Measurements from ENCODE around the gene SPI1. TPM values are rescaled to one million over a fixed set of nuclear protein-coding genes. Genes with fewer than 3 reads are reported as not detected.

The SPI1 gene
- total RNA-seq, 1 donor from 2014 or later = 98.2 TPM

- intact Hi-C loops (cut with DNase I) = no loop called here
- Histone ChIP-seq H3K4me3 (no peak overlapping the region), H3K27ac (peak overlapping the region in 1 of 2 donors; percentile 76), H3K36me3 (no peaks in the 10 kb centered on the region), H3K4me1 (peaks cover 4 to 8% of the 10 kb centered on the region in 2 donors), H3K9me3 (no peaks in the 10 kb centered on the region), H3K27me3 (no peaks in the 10 kb centered on the region)
- no peak for TF ChIP-seq CTCF (IDR thresholded peaks at IDR 0.05)
- no peak for DNase-seq (ENCODE audit: low spot score in 2 of 2)
These were observed 17.6 kb upstream of the SPI1 start for GRCh38 chr11:47396049-47396320.

- H3K4me1 ChIP-seq = peaks cover 0 to 4% of the 10 kb centered on the region in 2 donors
- no peaks in the 10 kb centered on the region for H3K36me3 ChIP-seq
- H3K9me3 ChIP-seq = no peaks in the 10 kb centered on the region
- H3K4me3 ChIP-seq = peak overlapping the region in 1 of 2 donors; percentile 11
- no peaks in the 10 kb centered on the region for H3K27me3 ChIP-seq
- no peak for DNase-seq (ENCODE audit: low spot score in 2 of 2)
- peak overlapping the region; percentile 76 to 80 for H3K27ac ChIP-seq
- TF ChIP-seq CTCF (IDR thresholded peaks at IDR 0.05) = no peak
- intact Hi-C loops (cut with DNase I) = no loop called here
These were observed 17.1 kb upstream of the SPI1 start for GRCh38 chr11:47395223-47396048.

DNA sequence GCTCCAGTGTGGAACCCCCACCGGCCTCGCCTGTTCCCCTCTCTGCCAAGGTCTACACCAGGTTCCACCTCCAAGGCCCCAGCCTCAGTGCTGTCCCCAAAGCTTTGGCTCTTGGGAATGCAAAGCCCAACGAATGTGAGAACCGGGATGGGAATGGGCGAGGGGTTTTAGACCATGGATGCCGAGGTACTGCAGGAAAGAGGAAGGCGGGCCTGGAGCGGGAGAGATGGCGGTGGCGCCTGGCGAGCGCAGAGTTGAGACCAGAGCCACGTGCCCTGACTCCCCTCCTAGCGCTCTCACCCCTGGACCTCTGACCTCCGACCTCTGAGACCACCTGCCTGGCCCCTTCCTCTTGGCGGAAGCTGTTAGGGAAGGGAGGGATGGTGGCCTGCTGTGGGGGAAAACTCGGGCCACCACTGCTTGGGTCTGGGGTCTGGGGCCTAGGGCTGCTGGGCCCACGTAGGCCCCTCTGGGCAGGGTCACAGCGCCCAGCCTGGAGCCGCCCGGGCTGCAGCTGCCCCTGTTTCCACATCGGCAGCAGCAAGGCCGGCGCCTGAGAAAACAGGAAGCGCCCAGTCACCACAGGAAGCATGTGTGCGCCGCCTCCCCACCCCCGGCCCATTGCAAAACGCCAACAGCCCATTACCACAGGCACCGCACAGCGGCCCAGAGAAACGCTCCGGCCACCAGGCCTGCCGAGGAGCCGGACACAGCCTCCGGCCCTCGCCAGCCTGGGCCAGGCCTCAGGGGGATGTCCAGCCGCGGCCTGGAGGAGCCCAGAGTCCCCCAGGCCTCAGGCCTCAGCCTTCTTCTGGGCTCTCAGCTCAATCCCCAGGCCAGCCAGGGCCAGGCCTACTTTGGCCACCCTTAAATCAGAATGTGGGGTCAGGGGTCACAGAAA is 16.2 kb upstream of the SPI1 start:
- peak in 1 of 2 donors; percentile 80 for DNase-seq (ENCODE audit: low spot score in 2 of 2)
- H3K36me3 ChIP-seq = no peaks in the 10 kb centered on the region
- intact Hi-C loops (cut with DNase I) = no loop called here
- H3K27me3 ChIP-seq = no peaks in the 10 kb centered on the region
- H3K9me3 ChIP-seq = no peaks in the 10 kb centered on the region
- no peaks in the 10 kb centered on the region for H3K4me1 ChIP-seq
- TF ChIP-seq CTCF (IDR thresholded peaks at IDR 0.05) = no peak
- H3K27ac ChIP-seq = peak overlapping the region; percentile 76 to 80
- H3K4me3 ChIP-seq = peak overlapping the region in 1 of 2 donors; percentile 11

DNA sequence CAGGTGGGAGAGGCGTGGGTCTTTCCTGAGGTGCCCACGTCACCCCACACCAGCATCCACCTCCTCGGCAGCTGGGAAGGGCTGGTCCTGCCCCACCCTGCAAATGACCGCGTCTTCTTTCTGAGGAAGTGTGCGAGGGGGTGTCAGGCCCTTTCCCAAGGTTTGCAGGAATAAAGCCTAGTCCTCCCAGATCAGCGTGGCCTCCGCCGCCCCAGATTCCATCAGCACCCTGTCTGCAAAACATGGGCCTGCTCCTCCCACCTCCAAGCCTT is 15.6 kb upstream of the SPI1 start:
- intact Hi-C loops (cut with DNase I) = no loop called here
- no peaks in the 10 kb centered on the region for H3K4me1 ChIP-seq
- no peaks in the 10 kb centered on the region for H3K9me3 ChIP-seq
- H3K36me3 ChIP-seq = no peaks in the 10 kb centered on the region
- no peaks in the 10 kb centered on the region for H3K27me3 ChIP-seq
- DNase-seq (ENCODE audit: low spot score in 2 of 2) = no peak
- peak overlapping the region; percentile 76 to 80 for H3K27ac ChIP-seq
- no peak for TF ChIP-seq CTCF (IDR thresholded peaks at IDR 0.05)
- H3K4me3 ChIP-seq = no peak overlapping the region

GRCh38 chr11:47393163-47394049 is 15.1 kb upstream of the SPI1 start:
- Histone ChIP-seq H3K27ac (peak overlapping the region; percentile 76 to 80), H3K27me3 (no peaks in the 10 kb centered on the region), H3K4me1 (no peaks in the 10 kb centered on the region), H3K36me3 (no peaks in the 10 kb centered on the region), H3K9me3 (no peaks in the 10 kb centered on the region), H3K4me3 (no peak overlapping the region)
- DNase-seq (ENCODE audit: low spot score in 2 of 2) = no peak
- TF ChIP-seq CTCF (IDR thresholded peaks at IDR 0.05) = no peak
- intact Hi-C loops (cut with DNase I) = no loop called here

Measured in ascending aorta (tissue), 2 donors.